Activated CD4-positive, CD25-positive, alpha-beta regulatory T cell (primary cell): Measurements from ENCODE around the gene BCAR3.
"Not testable (repeated sequence)": the region's sequence is repeated elsewhere in the genome, so short reads cannot be mapped to it uniquely, and the experiment has no call there.

Experiments used
- DNase-seq, 4 experiments: peaks; one replicate each; lab custom pipeline; 2025; lab: John Stamatoyannopoulos, UW

Gene BCAR3

GRCh38 chr1:93575621-93576284 is 105.9 kb downstream of the BCAR3 start:
- no peak for DNase-seq

GRCh38 chr1:93574991-93575390 is 106.6 kb downstream of the BCAR3 start:
- DNase-seq, result no peak

GRCh38 chr1:93574511-93574910 is 107.1 kb downstream of the BCAR3 start:
- DNase-seq, result no peak

GRCh38 chr1:93573940-93574469 is 107.6 kb downstream of the BCAR3 start:
- no peak for DNase-seq

- no peak for DNase-seq
Measured at GRCh38 chr1:93571623-93572310, 109.9 kb downstream of the BCAR3 start.

- no peak for DNase-seq
Measured at GRCh38 chr1:93569489-93569888, 112.1 kb downstream of the BCAR3 start.

- DNase-seq, result no peak
Measured at GRCh38 chr1:93567255-93567918, 114.2 kb downstream of the BCAR3 start.

GRCh38 chr1:93566227-93566626 is 115.4 kb downstream of the BCAR3 start:
- DNase-seq, result no peak

GRCh38 chr1:93565496-93566206 is 116.0 kb downstream of the BCAR3 start:
- no peak for DNase-seq

GRCh38 chr1:93559695-93560094 is 121.9 kb downstream of the BCAR3 start:
- no peak for DNase-seq

GRCh38 chr1:93559045-93559444 is 122.6 kb downstream of the BCAR3 start:
- DNase-seq, result no peak

- no peak for DNase-seq
Measured at GRCh38 chr1:93556291-93556690, 125.3 kb downstream of the BCAR3 start.

- no peak for DNase-seq
Measured at GRCh38 chr1:93554883-93555872, 126.5 kb downstream of the BCAR3 start.

GRCh38 chr1:93553886-93554490 is 127.6 kb downstream of the BCAR3 start:
- not testable (repeated sequence) for DNase-seq

- no peak for DNase-seq
Measured at GRCh38 chr1:93552741-93553455, 128.7 kb downstream of the BCAR3 start.

- no peak for DNase-seq
Measured at GRCh38 chr1:93549811-93550210, 131.8 kb downstream of the BCAR3 start.

GRCh38 chr1:93549131-93549530 is 132.5 kb downstream of the BCAR3 start:
- DNase-seq, result no peak

- DNase-seq, result no peak
Measured at GRCh38 chr1:93546162-93546863, 135.3 kb downstream of the BCAR3 start.

GRCh38 chr1:93542398-93542797 is 139.2 kb downstream of the BCAR3 start:
- DNase-seq, result no peak
